HEK293 (cell line): ENCODE data around the gene PRKACG.

Source experiments
- CTCF ChIA-PET: fragments of 350-600 bp; formaldehyde crosslinking; extraction: SDS; loops from one replicate; lab custom pipeline; 2021; ENCODE audit warnings: antibody characterized with exemption; lab: Yijun Ruan, JAX
- POLR2A ChIA-PET: fragments of 300-600 bp; formaldehyde crosslinking; extraction: SDS; loops from one replicate; lab custom pipeline; 2020; ENCODE audit warnings: antibody characterized with exemption, inconsistent platforms; lab: Yijun Ruan, JAX
- H3K27ac ChIP-seq: fragments of 200-500 bp; sonication (Bioruptor generic); 2 replicates; pipeline ENCODE4 v1.5.1; 2014; ENCODE audit warnings: low read depth, low read length, control low read depth, inconsistent platforms; ENCODE audit errors: extremely low read depth
- H3K36me3 ChIP-seq, 2 experiments: fragments of 200-500 bp in 1 of 2; sonication (Bioruptor generic) in 1 of 2; 1 replicate in 1 of 2; 2 replicates in 1 of 2; pipeline ENCODE4 v1.5.1; 2014 to 2017; ENCODE audit warnings: inconsistent platforms in 2 of 2, low read length in 2 of 2; ENCODE audit not compliant: control insufficient read depth in 2 of 2, insufficient read depth in 1 of 2
- H3K4me1 ChIP-seq: fragments of 200-500 bp; sonication (Bioruptor generic); 2 replicates; pipeline ENCODE4 v1.5.1; 2014; ENCODE audit warnings: mild to moderate bottlenecking, low read length, inconsistent platforms; ENCODE audit not compliant: control insufficient read depth, insufficient read depth
- H3K4me3 ChIP-seq: 2 replicates; pipeline ENCODE4 v1.5.1; 2011; ENCODE audit warnings: low read depth, mild to moderate bottlenecking, control low read depth, low read length, moderate library complexity
- H3K9me3 ChIP-seq: fragments of 200-500 bp; sonication (Bioruptor generic); 2 replicates; pipeline ENCODE4 v1.5.1; 2014; ENCODE audit warnings: low read depth, low read length, inconsistent platforms; ENCODE audit not compliant: control insufficient read depth, insufficient read depth
- PRDM6 ChIP-seq: fragments of 450-650 bp; formaldehyde crosslinking; IDR thresholded peaks from 2 replicates; pipeline ENCODE4 v1.5.1; 2017; ENCODE audit warnings: missing biosample characterization, missing genetic modification characterization
- SCRT1 ChIP-seq: fragments of 450-650 bp; formaldehyde crosslinking; IDR thresholded peaks from 2 replicates; pipeline ENCODE4 v1.5.1; 2016; ENCODE audit warnings: missing biosample characterization, missing genetic modification characterization, borderline replicate concordance
- SP7 ChIP-seq: fragments of 450-650 bp; formaldehyde crosslinking; IDR thresholded peaks from 2 replicates; pipeline ENCODE4 v1.5.1; 2016; ENCODE audit warnings: missing biosample characterization, missing genetic modification characterization
- TRIM28 ChIP-seq: IDR thresholded peaks from 2 replicates; pipeline ENCODE4 v1.6.1; 2011; ENCODE audit warnings: low read length, control low read depth, borderline replicate concordance
- ZBTB20 ChIP-seq: fragments of 450-650 bp; formaldehyde crosslinking; IDR thresholded peaks from 2 replicates; pipeline ENCODE4 v1.5.1; 2016; ENCODE audit warnings: missing biosample characterization, missing genetic modification characterization
- ZEB2 ChIP-seq: fragments of 450-650 bp; formaldehyde crosslinking; IDR thresholded peaks from 2 replicates; pipeline ENCODE4 v1.5.1; 2016; ENCODE audit warnings: missing biosample characterization, missing genetic modification characterization
- ZNF10 ChIP-seq: fragments of 450-650 bp; formaldehyde crosslinking; IDR thresholded peaks from 2 replicates; pipeline ENCODE4 v1.5.1; 2017; ENCODE audit warnings: missing biosample characterization, missing genetic modification characterization
- ZNF138 ChIP-seq: fragments of 450-650 bp; formaldehyde crosslinking; IDR thresholded peaks from 2 replicates; pipeline ENCODE4 v1.5.1; 2016; ENCODE audit warnings: missing biosample characterization, missing genetic modification characterization, borderline replicate concordance
- ZNF16 ChIP-seq: fragments of 450-650 bp; formaldehyde crosslinking; IDR thresholded peaks from 2 replicates; pipeline ENCODE4 v1.5.1; 2016; ENCODE audit warnings: low read depth, missing biosample characterization, missing genetic modification characterization
- ZNF169 ChIP-seq: fragments of 450-650 bp; formaldehyde crosslinking; IDR thresholded peaks from 2 replicates; pipeline ENCODE4 v1.5.1; 2016; ENCODE audit warnings: missing biosample characterization, missing genetic modification characterization
- ZNF202 ChIP-seq: fragments of 450-650 bp; formaldehyde crosslinking; IDR thresholded peaks from 2 replicates; pipeline ENCODE4 v1.5.1; 2016; ENCODE audit warnings: missing biosample characterization, missing genetic modification characterization, borderline replicate concordance
- ZNF404 ChIP-seq: fragments of 450-650 bp; formaldehyde crosslinking; IDR thresholded peaks from 2 replicates; pipeline ENCODE4 v1.5.1; 2017; ENCODE audit warnings: missing biosample characterization, missing genetic modification characterization
- ZNF423 ChIP-seq: fragments of 450-650 bp; formaldehyde crosslinking; IDR thresholded peaks from 2 replicates; pipeline ENCODE4 v1.5.1; 2016; ENCODE audit warnings: missing biosample characterization, missing genetic modification characterization
- ZNF513 ChIP-seq: fragments of 450-650 bp; IDR thresholded peaks from 2 replicates; pipeline ENCODE4 v1.5.1; 2018; ENCODE audit warnings: missing biosample characterization, missing genetic modification characterization
- ZNF530 ChIP-seq: fragments of 450-650 bp; formaldehyde crosslinking; IDR thresholded peaks from 2 replicates; pipeline ENCODE4 v1.5.1; 2016; ENCODE audit warnings: low read depth, missing biosample characterization, missing genetic modification characterization
- ZNF571 ChIP-seq: fragments of 450-650 bp; formaldehyde crosslinking; IDR thresholded peaks from 2 replicates; pipeline ENCODE4 v1.5.0; 2017; ENCODE audit warnings: missing biosample characterization, missing genetic modification characterization
- ZNF600 ChIP-seq: fragments of 450-650 bp; formaldehyde crosslinking; IDR thresholded peaks from 2 replicates; pipeline ENCODE4 v1.5.1; 2016; ENCODE audit warnings: missing biosample characterization, missing genetic modification characterization
- ZNF621 ChIP-seq: fragments of 450-650 bp; formaldehyde crosslinking; IDR thresholded peaks from 2 replicates; pipeline ENCODE4 v1.5.1; 2017; ENCODE audit warnings: missing biosample characterization, missing genetic modification characterization
- ZNF629 ChIP-seq: fragments of 450-650 bp; formaldehyde crosslinking; IDR thresholded peaks from 2 replicates; pipeline ENCODE4 v1.5.1; 2017; ENCODE audit warnings: missing biosample characterization, missing genetic modification characterization
- ZNF704 ChIP-seq: fragments of 450-650 bp; formaldehyde crosslinking; IDR thresholded peaks from 2 replicates; pipeline ENCODE4 v1.5.1; 2016; ENCODE audit warnings: missing biosample characterization, missing genetic modification characterization
- ZNF76 ChIP-seq: fragments of 450-650 bp; formaldehyde crosslinking; IDR thresholded peaks from 2 replicates; pipeline ENCODE4; 2016; ENCODE audit warnings: low read depth, missing biosample characterization, missing genetic modification characterization, borderline replicate concordance
- ZSCAN4 ChIP-seq: fragments of 450-650 bp; formaldehyde crosslinking; IDR thresholded peaks from 2 replicates; pipeline ENCODE4 v1.5.1; 2017; ENCODE audit warnings: missing biosample characterization, missing genetic modification characterization

Gene PRKACG

GRCh38 chr9:68969538-68969937 lies 44.4 kb downstream of the PRKACG start:
- no peaks in the 10 kb centered on the region for H3K36me3 ChIP-seq
- H3K27ac ChIP-seq = no peak overlapping the region
- H3K4me1 ChIP-seq = peaks cover 4% of the 10 kb centered on the region; the same call in 1 of the 2 replicates
- CTCF ChIA-PET = interaction anchor here (0.7 kb wide), 1 partner anchor 452 kb away, joined by 3 read pairs; no protein-coding TSS in a partner anchor
- no peak overlapping the region for H3K4me3 ChIP-seq
- no peaks in the 10 kb centered on the region for H3K9me3 ChIP-seq
- TF ChIP-seq TRIM28 (no peak), ZNF76 (tag by site-specific recombination) (no peak), ZNF600 (tag by site-specific recombination) (no peak), SCRT1 (tag by site-specific recombination) (no peak), ZNF10 (tag by site-specific recombination) (no peak), ZSCAN4 (tag by site-specific recombination) (no peak), ZEB2 (no peak), ZNF704 (tag by site-specific recombination) (no peak), ZNF530 (tag by site-specific recombination) (no peak), ZNF513 (no peak), ZNF621 (tag by site-specific recombination) (no peak), ZNF202 (tag by site-specific recombination) (no peak), ZNF629 (tag by site-specific recombination) (no peak), ZNF16 (no peak), ZNF423 (no peak), ZNF169 (no peak), ZNF404 (no peak)
- POLR2A ChIA-PET = no interaction called here

GRCh38 chr9:68967800-68968199 lies 46.1 kb downstream of the PRKACG start:
- no peaks in the 10 kb centered on the region for H3K9me3 ChIP-seq
- H3K4me3 ChIP-seq = no peak overlapping the region
- POLR2A ChIA-PET = interaction anchor here (0.7 kb wide), 1 partner anchor 584 kb away, joined by 5 read pairs; no protein-coding TSS in a partner anchor
- TF ChIP-seq ZBTB20 (tag by site-specific recombination) (no peak), ZNF138 (tag by site-specific recombination) (no peak), ZNF600 (tag by site-specific recombination) (no peak), SP7 (tag by site-specific recombination) (no peak), PRDM6 (tag by site-specific recombination) (no peak), ZNF571 (tag by site-specific recombination) (no peak)
- H3K27ac ChIP-seq = no peak overlapping the region
- H3K36me3 ChIP-seq = no peaks in the 10 kb centered on the region
- peaks cover 4% of the 10 kb centered on the region; the same call in 1 of the 2 replicates for H3K4me1 ChIP-seq
- CTCF ChIA-PET = interaction anchor here (0.9 to 1.1 kb wide), 2 partner anchors 19 to 32 kb away, joined by 3 to 5 read pairs; no protein-coding TSS in a partner anchor
